K562 (cell line): ENCODE measurements around the gene DHTKD1. TPM values are rescaled to one million over a fixed set of nuclear protein-coding genes. Genes with fewer than 3 reads are reported as not detected.

Experiments
- BCOR ChIP-seq: fragments of 450-650 bp; IDR thresholded peaks from 2 replicates; pipeline ENCODE4 v1.6.1; 2016
- BDP1 ChIP-seq: IDR thresholded peaks from 3 replicates; pipeline ENCODE4 v1.6.1; 2011; ENCODE audit not compliant: insufficient read length, insufficient read depth
- CLOCK ChIP-seq: fragments of 250-450 bp; sonication (Bioruptor Pico); IDR thresholded peaks from 2 replicates; pipeline ENCODE4 v1.4.0; 2020; ENCODE audit warnings: mild to moderate bottlenecking, moderate library complexity, borderline replicate concordance
- CREB5 ChIP-seq: fragments of 250-450 bp; sonication (Bioruptor Pico); IDR thresholded peaks from 2 replicates; pipeline ENCODE4 v1.5.0; 2020; ENCODE audit warnings: mild to moderate bottlenecking
- ELF4 ChIP-seq: fragments of 450-650 bp; formaldehyde crosslinking; IDR thresholded peaks from 2 replicates; pipeline ENCODE4 v1.4.0; 2022; ENCODE audit warnings: missing genetic modification characterization
- EZH2 ChIP-seq: IDR thresholded peaks from 2 replicates; pipeline ENCODE4 v1.6.1; 2012; ENCODE audit warnings: low read depth, mild to moderate bottlenecking, inconsistent platforms, low read length, borderline replicate concordance
- HNRNPL ChIP-seq: fragments of 200-400 bp; formaldehyde crosslinking; IDR thresholded peaks from 2 replicates; pipeline ENCODE4 v1.6.1; 2017; ENCODE audit warnings: low read depth, mild to moderate bottlenecking, low read length
- JUNB ChIP-seq: fragments of 450-650 bp; formaldehyde crosslinking; conservative IDR thresholded peaks from 2 replicates; pipeline ENCODE4 v1.4.0; 2020; ENCODE audit warnings: mild to moderate bottlenecking
- MAFF ChIP-seq: IDR thresholded peaks from 2 replicates; pipeline ENCODE4 v1.6.1; 2012; ENCODE audit warnings: low read length, improper control_type of control experiment
- MAFK ChIP-seq: IDR thresholded peaks from 2 replicates; pipeline ENCODE4 v1.6.1; 2011; ENCODE audit warnings: low read length, improper control_type of control experiment
- MLLT1 ChIP-seq, 2 experiments: fragments of 450-650 bp; IDR thresholded peaks; 2 replicates each; pipeline ENCODE4 v1.6.1; 2016
- MYBL2 ChIP-seq, 2 experiments: fragments of 450-650 bp in 1 of 2; sonication (generic) in 1 of 2; formaldehyde crosslinking in 1 of 2; IDR thresholded peaks; 2 replicates each; pipeline versions ENCODE4 v1.6.1 to v1.8.1; 2017 to 2022; ENCODE audit warnings: borderline replicate concordance in 1 of 2, inconsistent platforms in 1 of 2, low read depth in 1 of 2, mild to moderate bottlenecking in 1 of 2, missing genetic modification reagents in 1 of 2, moderate library complexity in 1 of 2
- NFIC ChIP-seq: fragments of 450-650 bp; IDR thresholded peaks from 2 replicates; pipeline ENCODE4 v1.6.1; 2017; ENCODE audit warnings: mild to moderate bottlenecking, inconsistent platforms
- NR2F6 ChIP-seq: fragments of 450-650 bp; formaldehyde crosslinking; IDR thresholded peaks from 2 replicates; pipeline ENCODE4 v1.4.0; 2020; ENCODE audit warnings: mild to moderate bottlenecking
- PTRF ChIP-seq: fragments of 450-650 bp; IDR thresholded peaks from 2 replicates; pipeline ENCODE4 v1.6.1; 2016; ENCODE audit warnings: mild to moderate bottlenecking, missing genetic modification characterization, missing compliant biosample characterization
- SLC30A9 ChIP-seq: fragments of 250-450 bp; sonication (Bioruptor Pico); IDR thresholded peaks from 2 replicates; pipeline ENCODE4 v1.8.0; 2022; ENCODE audit warnings: mild to moderate bottlenecking, moderate library complexity
- TGIF2 ChIP-seq: sonication (generic); formaldehyde crosslinking; IDR thresholded peaks from 2 replicates; pipeline ENCODE4 v1.8.1; 2022; ENCODE audit warnings: mild to moderate bottlenecking, missing genetic modification reagents, moderate library complexity
- TRIM25 ChIP-seq: fragments of 450-650 bp; IDR thresholded peaks from 2 replicates; pipeline ENCODE4 v1.7.0; 2016; ENCODE audit warnings: borderline replicate concordance
- ZNF121 ChIP-seq: sonication (generic); formaldehyde crosslinking; conservative IDR thresholded peaks from 2 replicates; pipeline ENCODE4 v1.8.0; 2022; ENCODE audit warnings: missing genetic modification reagents
- ZNF224 ChIP-seq: sonication (generic); formaldehyde crosslinking; IDR thresholded peaks from 2 replicates; pipeline ENCODE4 v1.8.0; 2022; ENCODE audit warnings: mild to moderate bottlenecking, missing genetic modification reagents
- ZNF707 ChIP-seq: fragments of 250-450 bp; sonication (Bioruptor Pico); conservative IDR thresholded peaks from 2 replicates; pipeline ENCODE4 v1.8.0; 2022; ENCODE audit warnings: inconsistent platforms, mild to moderate bottlenecking, moderate library complexity
- ZNF766 ChIP-seq: fragments of 200-800 bp; sonication (Bioruptor generic); conservative IDR thresholded peaks from 2 replicates; pipeline ENCODE4 v1.6.1; 2016; ENCODE audit warnings: missing genetic modification characterization, missing compliant biosample characterization
- polyA plus RNA-seq, 8 experiments: library from polyadenylated mRNA; depleted of rRNA in 4 of 8; stranded (reverse) in 5 of 8; unstranded in 3 of 8; fragments of >200 nt; fragmentation: Nextera tagmentation in 2 of 8; fragmentation: Illumina TruSeq in 1 of 8; extraction: Ambion mirVana in 2 of 8; extraction: Trizol in 1 of 8; gene quantifications; 2 replicates each; pipeline versions ENCODE4 v1.2.1 to v1.2.3, GENCODE V29; 2011 to 2014; ENCODE audit warnings: inconsistent platforms in 1 of 8, missing spikeins in 1 of 8
- total RNA-seq, 7 experiments: library from RNA; depleted of rRNA in 6 of 7; stranded (reverse); fragments of >200 nt in 6 of 7; fragmentation: Illumina TruSeq in 2 of 7; extraction: Trizol in 2 of 7; gene quantifications; 2 replicates each; pipeline versions ENCODE4 v1.2.1 to v1.2.3, GENCODE V29; 2011 to 2021; ENCODE audit warnings: low replicate concordance in 1 of 7

Gene DHTKD1
- total and polyA plus RNA-seq, 9 of the 15 experiments (the other 6 are each of a cell fraction or from before 2014, with no cell fraction given): 3.1 to 19.7 (median 6.8) TPM

GRCh38 chr10:12042797-12043651 lies 25.7 kb upstream of the DHTKD1 start, which contains the start of gene UPF2 (continued):
- peak; percentile 77 for TF ChIP-seq MYBL2 (IDR thresholded peaks at IDR 0.05; ENCODE audit: low read depth)
- no peak for TF ChIP-seq MYBL2 (CRISPR knock-in tag; IDR thresholded peaks at IDR 0.05; ENCODE audit: borderline replicate concordance)
- TF ChIP-seq BCOR: no peak
- TF ChIP-seq TGIF2 (CRISPR knock-in tag): no peak
- no peak for TF ChIP-seq NR2F6 (CRISPR knock-in tag)
- no peak for TF ChIP-seq EZH2
- TF ChIP-seq ZNF766 (CRISPR knock-in tag): 0 out of 2 replicates have a peak, but pooled peaks have one; percentile 54
- no peak for TF ChIP-seq ELF4 (CRISPR knock-in tag)
- TF ChIP-seq SLC30A9: no peak
- no peak for TF ChIP-seq ZNF224 (CRISPR knock-in tag)
- no peak for TF ChIP-seq MAFK
- no peak for TF ChIP-seq BDP1
- no peak for TF ChIP-seq CREB5 (CRISPR knock-in tag)
- no peak for TF ChIP-seq JUNB (CRISPR knock-in tag)
- no peak for TF ChIP-seq CLOCK
- TF ChIP-seq HNRNPL: no peak
- TF ChIP-seq ZNF707: no peak
- no peak for TF ChIP-seq ZNF121
- TF ChIP-seq TRIM25: no peak
- TF ChIP-seq MAFF: no peak
- TF ChIP-seq NFIC: no peak
- TF ChIP-seq MLLT1 (IDR thresholded peaks at IDR 0.05): no peak; a peak in 1 of 4 replicates
- no peak for TF ChIP-seq PTRF (tag)
